Activated naive CD4-positive, alpha-beta T cell treated with anti-CD3 and anti-CD28 coated beads, Interleukin-2, amount 50 U/mL, for 16 hours (primary cell): Measurements from ENCODE around the gene POU3F3.

Source experiments
- DNase-seq: peaks from one replicate; pipeline ENCODE4 v3.0.0-alpha.2; 2020

POU3F3 gene

DNA sequence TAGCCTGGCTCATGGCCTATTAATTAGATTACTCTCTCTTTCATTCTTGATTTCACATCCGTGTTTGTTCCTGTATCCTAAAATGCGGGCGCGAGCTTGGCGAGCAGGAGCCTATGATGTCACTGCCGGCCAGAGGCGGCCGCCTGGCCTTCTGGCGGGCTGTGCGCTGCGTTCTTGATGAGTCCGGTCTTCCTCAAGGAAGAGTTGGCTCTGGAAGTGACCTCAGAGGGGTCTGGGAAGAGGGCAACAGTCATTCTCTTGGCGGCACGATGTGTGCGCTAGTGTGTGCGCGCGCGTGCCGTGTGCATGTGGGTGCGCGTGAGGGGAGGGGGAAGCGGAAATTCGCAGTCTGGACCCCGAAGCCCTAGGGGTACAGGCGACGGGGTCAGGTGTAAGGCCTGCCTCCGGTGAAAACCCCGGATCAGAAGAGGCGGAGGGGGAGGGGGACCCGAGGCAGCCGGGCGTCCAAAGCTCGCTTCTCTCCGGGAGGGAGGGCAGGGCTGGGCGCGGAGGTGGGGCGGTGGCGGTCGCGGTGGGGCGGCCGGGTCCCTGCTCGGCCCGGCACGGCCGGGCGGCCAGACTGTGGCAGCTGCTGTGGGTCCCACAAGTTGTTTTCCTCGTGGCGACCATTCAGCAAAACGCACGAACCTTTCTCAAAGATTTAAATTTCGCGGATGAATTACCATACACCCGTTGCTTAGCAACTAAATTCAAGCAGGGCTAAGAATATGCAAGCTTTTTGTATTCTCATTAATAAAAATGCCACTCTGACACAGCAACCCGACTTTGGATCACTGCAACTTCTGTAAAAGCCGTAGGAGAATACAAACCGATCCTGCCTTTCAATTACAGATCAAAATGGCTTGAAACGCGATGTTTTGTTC is 8.4 kb downstream of the POU3F3 start:
- DNase-seq, result no peak

- no peak for DNase-seq
Observed at GRCh38 chr2:104863146-104863467, 9.2 kb downstream of the POU3F3 start.

GRCh38 chr2:104863468-104864279 is 9.8 kb downstream of the POU3F3 start:
- no peak for DNase-seq

GRCh38 chr2:104864280-104865095 is 10.6 kb downstream of the POU3F3 start:
- DNase-seq, result no peak

- no peak for DNase-seq
Observed at GRCh38 chr2:104865096-104865470, 11.2 kb downstream of the POU3F3 start.

GRCh38 chr2:104866122-104866864 is 12.4 kb downstream of the POU3F3 start:
- DNase-seq, result no peak

- no peak for DNase-seq
Observed at GRCh38 chr2:104866883-104867812, 13.2 kb downstream of the POU3F3 start.

DNA sequence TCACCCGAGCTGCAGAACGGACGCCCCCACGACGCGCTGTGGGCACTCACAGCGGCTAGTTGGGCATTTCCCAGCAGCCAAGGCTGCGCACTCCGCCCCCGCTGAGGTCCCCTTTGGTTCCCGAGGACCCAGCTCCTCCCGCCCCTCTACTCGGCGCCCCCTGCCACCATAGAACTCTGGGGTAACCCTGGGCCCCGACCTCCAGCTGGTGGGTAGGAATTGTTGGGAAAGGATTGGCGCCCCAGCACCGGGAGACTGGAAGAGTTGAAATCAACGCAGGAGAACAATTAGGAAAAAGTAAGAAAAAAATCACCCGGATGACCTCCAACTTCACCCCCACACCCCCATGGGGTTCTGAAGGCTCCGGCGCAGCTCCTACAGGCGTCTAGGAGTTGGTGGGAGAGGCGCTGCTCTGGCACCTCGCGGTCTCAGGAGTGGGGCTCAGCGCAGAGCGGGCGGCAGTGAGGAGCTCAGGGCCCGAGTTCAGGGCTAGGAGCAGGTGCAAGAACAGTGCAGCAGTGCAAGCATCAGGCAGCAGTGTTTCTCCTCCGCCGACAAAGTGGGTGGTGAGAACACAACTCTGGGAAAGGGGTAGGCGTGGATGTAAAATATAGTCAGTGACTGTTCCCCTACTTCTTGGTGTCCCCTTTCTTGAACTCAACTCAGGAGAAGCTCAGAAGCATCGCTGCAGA is 14.0 kb downstream of the POU3F3 start:
- DNase-seq, result no peak

DNA sequence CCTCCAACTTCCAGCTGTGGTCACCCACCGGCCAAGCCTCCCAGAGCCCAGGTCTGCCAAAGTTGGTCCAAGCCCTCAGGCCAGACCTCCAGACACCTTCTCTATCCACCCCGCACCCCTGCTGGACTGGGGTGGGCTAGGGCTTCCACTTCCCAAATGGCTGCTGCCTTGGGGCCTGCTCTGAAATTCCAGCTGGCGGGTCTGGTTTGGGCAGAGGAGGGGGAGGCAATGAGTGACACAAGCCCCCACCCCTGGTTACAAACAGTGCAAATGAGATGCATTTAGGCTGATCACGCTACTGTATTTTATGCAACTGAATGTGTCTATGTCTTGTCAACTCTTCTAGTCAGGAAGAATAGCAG is 14.6 kb downstream of the POU3F3 start:
- no peak for DNase-seq

GRCh38 chr2:104870100-104870975 is 16.4 kb downstream of the POU3F3 start:
- no peak for DNase-seq

DNA sequence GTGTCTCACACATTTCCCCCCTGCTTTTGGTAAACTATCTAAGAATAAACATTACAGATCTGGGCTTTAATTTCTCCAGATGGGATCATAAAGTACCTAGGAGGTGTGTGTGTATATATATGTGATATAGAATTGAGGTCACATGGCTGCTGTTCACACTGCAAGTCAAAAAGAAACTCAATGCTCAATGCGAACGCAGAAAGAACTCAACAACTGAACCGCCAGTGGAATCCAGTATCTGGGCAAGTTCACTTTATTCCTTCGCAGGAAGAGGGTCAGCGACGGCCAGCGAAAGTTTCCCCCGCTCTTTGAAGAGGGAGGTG is 17.7 kb downstream of the POU3F3 start:
- no peak for DNase-seq

- no peak for DNase-seq
Observed at GRCh38 chr2:104871972-104872865, 18.3 kb downstream of the POU3F3 start.

DNA sequence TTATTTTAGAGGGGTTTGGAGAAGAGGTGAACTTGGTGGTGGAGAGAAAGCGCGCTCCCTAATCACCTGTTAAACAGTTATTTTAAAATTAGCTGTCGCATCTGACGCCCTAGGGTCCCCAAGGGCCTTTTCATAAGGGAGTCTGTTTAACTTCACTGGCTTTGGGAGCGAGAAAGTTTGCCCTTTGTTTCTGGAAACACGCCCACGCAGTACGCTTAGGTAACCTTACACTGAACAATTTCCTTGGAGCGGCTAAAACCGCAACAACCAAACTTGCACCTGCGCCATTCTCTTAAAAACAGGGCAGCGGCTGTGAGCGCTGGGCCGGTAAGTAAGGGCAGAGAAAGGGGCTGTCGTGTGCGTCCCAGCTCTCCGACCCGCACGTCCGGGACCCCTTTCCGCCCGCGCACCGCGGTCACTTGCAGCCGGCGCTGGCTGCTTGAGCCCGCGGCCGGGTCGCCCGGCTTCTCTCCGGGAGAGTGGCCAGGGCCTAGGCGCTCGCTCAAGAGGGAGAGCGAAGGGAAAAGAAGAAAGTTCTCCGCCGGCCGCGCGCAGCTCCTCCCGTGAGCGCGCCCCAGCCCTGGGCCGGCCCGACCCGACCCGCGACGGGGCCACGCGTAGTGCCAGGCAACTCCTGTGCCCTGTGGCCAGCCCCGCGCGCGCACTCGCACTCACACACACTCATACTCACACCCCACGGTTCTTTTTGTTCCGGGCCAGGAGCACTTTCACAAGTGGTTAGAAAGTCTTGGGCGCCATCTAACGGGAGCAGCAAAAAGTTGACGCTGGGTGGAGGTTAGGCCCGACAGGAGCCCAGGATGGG is 19.2 kb downstream of the POU3F3 start:
- DNase-seq, result no peak

DNA sequence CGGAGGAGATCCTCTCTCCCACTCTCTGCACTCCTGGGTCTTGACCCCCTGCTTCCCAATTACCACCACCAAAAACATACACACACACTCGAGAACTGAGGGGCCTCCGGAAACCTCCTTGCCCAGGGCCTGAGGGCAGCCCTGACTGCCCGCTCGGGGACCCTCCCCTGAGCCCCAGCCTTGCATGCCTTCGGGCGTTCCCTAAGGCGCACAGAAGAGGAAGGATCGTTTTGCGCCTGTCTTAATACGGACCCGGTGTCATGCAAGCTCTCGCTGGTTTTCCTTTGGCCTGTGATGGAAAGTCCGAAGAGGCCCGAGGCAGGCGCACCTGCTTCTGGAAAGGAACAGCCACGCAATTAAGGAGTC is 19.8 kb downstream of the POU3F3 start:
- no peak for DNase-seq

- no peak for DNase-seq
Observed at GRCh38 chr2:104874230-104874629, 20.3 kb downstream of the POU3F3 start.

DNA sequence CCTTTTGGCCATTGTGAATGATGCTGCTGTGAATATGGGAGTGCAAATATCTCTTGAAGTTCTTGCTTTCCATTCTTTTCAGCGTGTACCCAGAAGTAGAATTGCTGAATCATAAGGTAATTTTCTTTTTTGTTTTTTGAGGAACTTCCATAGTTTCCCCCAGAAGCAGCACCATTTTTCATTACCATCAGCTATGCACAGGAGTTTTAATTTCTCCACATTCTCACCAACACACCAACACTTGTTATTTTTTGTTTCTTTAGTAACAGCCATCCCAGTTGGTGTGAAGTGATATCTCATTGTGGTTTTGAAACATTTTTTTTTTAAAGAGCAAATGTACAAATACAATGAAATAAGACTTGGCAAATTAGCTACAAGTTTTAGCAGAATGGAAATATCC is 21.3 kb downstream of the POU3F3 start:
- no peak for DNase-seq

DNA sequence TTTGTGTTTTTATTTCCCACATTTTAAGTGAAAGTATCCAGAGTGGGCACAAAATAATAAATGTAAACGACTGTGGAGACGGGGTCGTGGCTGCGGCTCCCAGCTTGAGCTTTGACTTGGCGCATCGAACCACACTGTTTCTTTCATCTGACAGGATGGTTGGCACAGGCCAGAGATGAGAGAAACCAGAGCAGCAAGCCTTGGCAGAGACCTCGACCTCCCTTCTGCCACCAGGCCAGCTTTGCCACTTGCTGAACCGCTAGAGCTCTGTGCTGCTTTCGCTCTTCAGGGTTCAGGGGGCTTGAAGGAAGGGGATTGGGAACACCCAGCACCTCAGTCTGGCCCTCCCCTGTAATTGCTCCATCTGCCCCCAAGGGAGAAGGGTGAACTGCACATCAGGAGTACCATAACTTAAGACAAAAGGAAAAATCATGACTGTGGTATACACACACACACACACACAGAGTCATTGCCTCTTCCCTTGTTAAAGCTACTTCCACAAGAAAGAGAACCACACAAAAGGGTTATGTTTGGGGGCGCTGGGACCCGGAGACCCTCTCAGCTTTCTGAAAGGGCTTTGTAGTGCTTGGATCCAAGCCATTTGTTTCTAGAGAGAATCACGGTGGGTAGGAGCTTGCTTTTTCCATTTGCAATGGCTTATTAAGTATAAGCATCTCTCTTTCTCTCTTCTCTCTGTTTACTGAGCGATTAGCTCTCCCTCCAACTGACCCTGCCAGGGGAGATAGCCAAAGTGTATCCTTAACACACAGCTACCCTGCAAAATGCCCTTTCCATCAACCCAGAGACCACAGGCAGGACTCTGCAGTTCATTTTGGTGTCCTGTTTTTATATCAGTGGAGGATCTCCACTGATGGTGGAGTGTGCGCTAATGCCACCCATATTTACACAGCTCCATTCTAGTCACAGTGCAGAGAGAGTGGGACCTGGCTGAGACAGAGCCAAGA is 23.0 kb downstream of the POU3F3 start:
- no peak for DNase-seq
